Measurements from ENCODE around the gene TCHHL1. TPM values are rescaled to one million over a fixed set of nuclear protein-coding genes. Genes with fewer than 3 reads are reported as not detected.

TCHHL1 gene
- total and polyA plus RNA-seq, 9 of the 15 experiments (the other 6 are each of a cell fraction or from before 2014, with no cell fraction given) = not detected

GRCh38 chr1:152110860-152111514, 22.1 kb upstream of the TCHHL1 start:
- intact Hi-C loops (cut with micrococcal nuclease) (no loop called here), in situ Hi-C loops (cut with MboI) (no loop called here)
- Histone ChIP-seq H3K27ac (ENCODE audit: extremely low read depth, low read depth, low read length) (no peak overlapping the region), H3K4me1 (replicated peaks in 1 of 2; ENCODE audit: control insufficient read depth in 2 of 2, insufficient read depth in 2 of 2, low read length in 2 of 2) (peaks cover 0 to 14% of the 10 kb centered on the region in 2 experiments; a peak in 1 of 5 replicates), H3K4me2 (ENCODE audit: insufficient read depth, low read length) (no peak overlapping the region), H3K36me3 (ENCODE audit: control insufficient read depth, insufficient read depth, low read length) (no peaks in the 10 kb centered on the region), H3K4me3 (no peak overlapping the region), H3K9me1 (ENCODE audit: control insufficient read depth, insufficient read depth, low read length) (no peaks in the 10 kb centered on the region), H3K79me2 (ENCODE audit: control insufficient read depth, insufficient read depth, low read length) (no peaks in the 10 kb centered on the region), H4K20me1 (replicated peaks; ENCODE audit: control insufficient read depth, insufficient read depth, low read length) (no peaks in the 10 kb centered on the region), H3K9ac (ENCODE audit: insufficient read depth in 1 of 2, low read depth in 2 of 2, low read length in 2 of 2) (no peak overlapping the region), H2AFZ (ENCODE audit: low read depth, low read length) (no peak overlapping the region), H3K9me3 (replicated peaks; ENCODE audit: control insufficient read depth, insufficient read depth, low read depth, low read length) (no peaks in the 10 kb centered on the region), H3K27me3 (ENCODE audit: control insufficient read depth in 2 of 2, insufficient read depth in 2 of 2, low read length in 2 of 2) (peaks cover 11 to 57% of the 10 kb centered on the region in 2 experiments; a peak in 3 of 5 replicates)
- TF ChIP-seq ZFPM2 (CRISPR knock-in tag; IDR thresholded peaks at IDR 0.05) (no peak), ZNF644 (tag; IDR thresholded peaks at IDR 0.05; ENCODE audit: low read depth) (no peak), SP1 (CRISPR knock-in tag; IDR thresholded peaks at IDR 0.05) (no peak), SREBF2 (CRISPR knock-in tag; IDR thresholded peaks at IDR 0.05) (no peak), EZH2 (IDR thresholded peaks at IDR 0.05; ENCODE audit: borderline replicate concordance, low read depth, low read length) (no peak), POLR2AphosphoS5 (IDR thresholded peaks at IDR 0.05; ENCODE audit: control insufficient read depth, insufficient read depth, low read depth, low read length) (no peak)
- TF ChIP-seq, protein P1, sequence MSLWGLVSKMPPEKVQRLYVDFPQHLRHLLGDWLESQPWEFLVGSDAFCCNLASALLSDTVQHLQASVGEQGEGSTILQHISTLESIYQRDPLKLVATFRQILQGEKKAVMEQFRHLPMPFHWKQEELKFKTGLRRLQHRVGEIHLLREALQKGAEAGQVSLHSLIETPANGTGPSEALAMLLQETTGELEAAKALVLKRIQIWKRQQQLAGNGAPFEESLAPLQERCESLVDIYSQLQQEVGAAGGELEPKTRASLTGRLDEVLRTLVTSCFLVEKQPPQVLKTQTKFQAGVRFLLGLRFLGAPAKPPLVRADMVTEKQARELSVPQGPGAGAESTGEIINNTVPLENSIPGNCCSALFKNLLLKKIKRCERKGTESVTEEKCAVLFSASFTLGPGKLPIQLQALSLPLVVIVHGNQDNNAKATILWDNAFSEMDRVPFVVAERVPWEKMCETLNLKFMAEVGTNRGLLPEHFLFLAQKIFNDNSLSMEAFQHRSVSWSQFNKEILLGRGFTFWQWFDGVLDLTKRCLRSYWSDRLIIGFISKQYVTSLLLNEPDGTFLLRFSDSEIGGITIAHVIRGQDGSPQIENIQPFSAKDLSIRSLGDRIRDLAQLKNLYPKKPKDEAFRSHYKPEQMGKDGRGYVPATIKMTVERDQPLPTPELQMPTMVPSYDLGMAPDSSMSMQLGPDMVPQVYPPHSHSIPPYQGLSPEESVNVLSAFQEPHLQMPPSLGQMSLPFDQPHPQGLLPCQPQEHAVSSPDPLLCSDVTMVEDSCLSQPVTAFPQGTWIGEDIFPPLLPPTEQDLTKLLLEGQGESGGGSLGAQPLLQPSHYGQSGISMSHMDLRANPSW (CRISPR knock-in tag; IDR thresholded peaks at IDR 0.05) = no peak
- TF ChIP-seq, protein P2, sequence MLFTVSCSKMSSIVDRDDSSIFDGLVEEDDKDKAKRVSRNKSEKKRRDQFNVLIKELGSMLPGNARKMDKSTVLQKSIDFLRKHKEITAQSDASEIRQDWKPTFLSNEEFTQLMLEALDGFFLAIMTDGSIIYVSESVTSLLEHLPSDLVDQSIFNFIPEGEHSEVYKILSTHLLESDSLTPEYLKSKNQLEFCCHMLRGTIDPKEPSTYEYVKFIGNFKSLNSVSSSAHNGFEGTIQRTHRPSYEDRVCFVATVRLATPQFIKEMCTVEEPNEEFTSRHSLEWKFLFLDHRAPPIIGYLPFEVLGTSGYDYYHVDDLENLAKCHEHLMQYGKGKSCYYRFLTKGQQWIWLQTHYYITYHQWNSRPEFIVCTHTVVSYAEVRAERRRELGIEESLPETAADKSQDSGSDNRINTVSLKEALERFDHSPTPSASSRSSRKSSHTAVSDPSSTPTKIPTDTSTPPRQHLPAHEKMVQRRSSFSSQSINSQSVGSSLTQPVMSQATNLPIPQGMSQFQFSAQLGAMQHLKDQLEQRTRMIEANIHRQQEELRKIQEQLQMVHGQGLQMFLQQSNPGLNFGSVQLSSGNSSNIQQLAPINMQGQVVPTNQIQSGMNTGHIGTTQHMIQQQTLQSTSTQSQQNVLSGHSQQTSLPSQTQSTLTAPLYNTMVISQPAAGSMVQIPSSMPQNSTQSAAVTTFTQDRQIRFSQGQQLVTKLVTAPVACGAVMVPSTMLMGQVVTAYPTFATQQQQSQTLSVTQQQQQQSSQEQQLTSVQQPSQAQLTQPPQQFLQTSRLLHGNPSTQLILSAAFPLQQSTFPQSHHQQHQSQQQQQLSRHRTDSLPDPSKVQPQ (CRISPR knock-in tag; IDR thresholded peaks at IDR 0.05; ENCODE audit: borderline replicate concordance) = no peak
- ATAC-seq = no peak
- no peak for FAIRE-seq
- no peak for DNase-seq (ENCODE audit: extremely low read depth in 1 of 4, low spot score in 3 of 4)
- BruUV-seq (replicated peaks) = no TSS peak
- ChIA-PET POLR2A (interaction anchor here (0.6 to 1.5 kb wide), 2 partner anchors 8 to 166 kb away, joined by 3 read pairs; no protein-coding TSS in a partner anchor), CTCF (ENCODE audit: low intra/inter-chr PET ratio) (no interaction called here)
- WGBS (ENCODE audit: insufficient coverage, low coverage, missing lambda C conversion rate) = 4% methylated on average over 29 of the region's 60 CpGs
